Ascending aorta (tissue), 2 donors: ENCODE results near the gene TREX2. TPM values are rescaled to one million over a fixed set of nuclear protein-coding genes. Genes with fewer than 3 reads are reported as not detected.

ENCODE experiments used
- DNase-seq, 2 donors: peaks; one replicate each; pipeline ENCODE4 v3.0.0-alpha.2; 2019; ENCODE audit warnings: low spot score in 2 of 2
- H3K27ac ChIP-seq, 2 donors: fragments of 200-600 bp; sonication (generic); one replicate each; pipeline ENCODE4 v1.5.1; 2016 to 2017; ENCODE audit warnings: mild to moderate bottlenecking in 1 of 2
- H3K27me3 ChIP-seq: fragments of 200-600 bp; sonication (generic); one replicate; pipeline ENCODE4 v1.5.1; 2017
- H3K36me3 ChIP-seq, 2 donors: fragments of 200-600 bp; sonication (generic); one replicate each; pipeline ENCODE4 v1.5.1; 2016
- H3K4me1 ChIP-seq, 2 donors: fragments of 200-600 bp; sonication (generic); one replicate each; pipeline ENCODE4 v1.5.1; 2016 to 2017; ENCODE audit warnings: mild to moderate bottlenecking in 1 of 2
- H3K4me3 ChIP-seq, 2 donors: fragments of 200-600 bp; sonication (generic); one replicate each; pipeline ENCODE4 v1.5.1; 2016 to 2017; ENCODE audit warnings: mild to moderate bottlenecking in 1 of 2
- H3K9me3 ChIP-seq, 2 donors: fragments of 200-600 bp; sonication (generic); one replicate each; pipeline ENCODE4 v1.5.1; 2016
- intact Hi-C: fragments of 100-400 bp; cut with DNase I; formaldehyde crosslinking; loops from one replicate; pipeline ENCODE4 v1.15.1; 2023
- total RNA-seq: library from RNA; depleted of rRNA; stranded (reverse); fragments of >200 nt; gene quantifications from one replicate; pipeline ENCODE4 v1.1.0, GENCODE V29; 2016
- TF ChIP-seq, protein P1 (sequence below), 3 experiments: fragments of 200-600 bp in 2 of 3; fragments of 450-650 bp in 1 of 3; sonication (generic) in 2 of 3; IDR thresholded peaks; one replicate each; pipeline ENCODE4 v1.5.1; 2016 to 2019; ENCODE audit warnings: antibody characterized with exemption in 3 of 3, mild to moderate bottlenecking in 1 of 3, moderate library complexity in 1 of 3

Gene TREX2
- total RNA-seq, 1 donor from 2014 or later = 0.21 TPM

DNA sequence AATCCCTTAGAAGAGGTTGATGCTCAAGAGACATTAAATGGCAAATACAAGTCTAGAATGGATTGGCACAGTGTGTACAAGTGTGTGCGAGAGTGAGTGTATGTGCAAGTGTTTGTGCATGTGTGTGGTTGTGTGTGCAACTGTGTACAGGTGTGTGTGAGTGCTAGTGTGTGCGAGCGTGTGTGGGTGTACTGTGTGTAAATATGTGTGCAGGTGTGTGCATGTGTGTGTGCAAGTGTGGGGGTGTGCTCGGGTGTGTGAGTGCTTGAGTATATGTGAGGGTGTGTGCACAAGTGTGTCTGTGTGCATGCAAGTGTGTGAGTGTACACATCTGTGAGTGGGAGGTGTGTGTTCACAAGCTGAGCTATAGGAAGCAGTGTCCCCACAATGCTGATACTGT, 5.9 kb downstream of the TREX2 start:
- DNase-seq = no peak
- H3K9me3 ChIP-seq = no peaks in the 10 kb centered on the region
- TF ChIP-seq, protein P1, sequence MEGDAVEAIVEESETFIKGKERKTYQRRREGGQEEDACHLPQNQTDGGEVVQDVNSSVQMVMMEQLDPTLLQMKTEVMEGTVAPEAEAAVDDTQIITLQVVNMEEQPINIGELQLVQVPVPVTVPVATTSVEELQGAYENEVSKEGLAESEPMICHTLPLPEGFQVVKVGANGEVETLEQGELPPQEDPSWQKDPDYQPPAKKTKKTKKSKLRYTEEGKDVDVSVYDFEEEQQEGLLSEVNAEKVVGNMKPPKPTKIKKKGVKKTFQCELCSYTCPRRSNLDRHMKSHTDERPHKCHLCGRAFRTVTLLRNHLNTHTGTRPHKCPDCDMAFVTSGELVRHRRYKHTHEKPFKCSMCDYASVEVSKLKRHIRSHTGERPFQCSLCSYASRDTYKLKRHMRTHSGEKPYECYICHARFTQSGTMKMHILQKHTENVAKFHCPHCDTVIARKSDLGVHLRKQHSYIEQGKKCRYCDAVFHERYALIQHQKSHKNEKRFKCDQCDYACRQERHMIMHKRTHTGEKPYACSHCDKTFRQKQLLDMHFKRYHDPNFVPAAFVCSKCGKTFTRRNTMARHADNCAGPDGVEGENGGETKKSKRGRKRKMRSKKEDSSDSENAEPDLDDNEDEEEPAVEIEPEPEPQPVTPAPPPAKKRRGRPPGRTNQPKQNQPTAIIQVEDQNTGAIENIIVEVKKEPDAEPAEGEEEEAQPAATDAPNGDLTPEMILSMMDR (IDR thresholded peaks at IDR 0.05) = no peak
- H3K4me1 ChIP-seq = no peaks in the 10 kb centered on the region
- no peak overlapping the region for H3K4me3 ChIP-seq
- no peaks in the 10 kb centered on the region for H3K27me3 ChIP-seq
- no peaks in the 10 kb centered on the region for H3K36me3 ChIP-seq
- intact Hi-C loops = loop anchor here (10.0 kb wide), 1 partner anchor 405 kb away; no protein-coding TSS in a partner anchor
- no peak overlapping the region for H3K27ac ChIP-seq

DNA sequence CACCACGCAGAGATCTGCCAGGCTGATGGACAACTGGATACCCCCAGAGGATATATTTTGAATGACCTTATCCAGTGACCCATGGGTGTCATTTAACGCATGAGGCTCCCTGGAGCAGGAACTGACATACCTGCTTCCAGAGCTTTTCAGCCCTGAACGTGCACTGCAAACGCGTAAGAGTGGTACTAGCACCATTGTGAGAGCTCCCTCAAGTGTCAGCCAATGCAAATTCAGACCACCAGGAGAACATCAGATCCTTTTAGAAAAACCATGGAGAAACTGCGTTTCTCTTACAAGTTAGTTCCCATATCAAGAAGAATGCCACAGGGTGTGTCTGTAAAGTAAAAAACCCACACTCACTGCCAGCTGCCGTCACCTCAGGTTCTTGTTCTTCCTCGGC, 7.3 kb downstream of the TREX2 start:
- H3K27ac ChIP-seq = no peak overlapping the region
- no peak overlapping the region for H3K4me3 ChIP-seq
- H3K27me3 ChIP-seq = no peaks in the 10 kb centered on the region
- no peaks in the 10 kb centered on the region for H3K36me3 ChIP-seq
- no peaks in the 10 kb centered on the region for H3K9me3 ChIP-seq
- no peaks in the 10 kb centered on the region for H3K4me1 ChIP-seq
- TF ChIP-seq, protein P1 (IDR thresholded peaks at IDR 0.05) = peak in 1 of 3 experiments; percentile 30
- intact Hi-C loops = no loop called here
- DNase-seq = no peak

DNA sequence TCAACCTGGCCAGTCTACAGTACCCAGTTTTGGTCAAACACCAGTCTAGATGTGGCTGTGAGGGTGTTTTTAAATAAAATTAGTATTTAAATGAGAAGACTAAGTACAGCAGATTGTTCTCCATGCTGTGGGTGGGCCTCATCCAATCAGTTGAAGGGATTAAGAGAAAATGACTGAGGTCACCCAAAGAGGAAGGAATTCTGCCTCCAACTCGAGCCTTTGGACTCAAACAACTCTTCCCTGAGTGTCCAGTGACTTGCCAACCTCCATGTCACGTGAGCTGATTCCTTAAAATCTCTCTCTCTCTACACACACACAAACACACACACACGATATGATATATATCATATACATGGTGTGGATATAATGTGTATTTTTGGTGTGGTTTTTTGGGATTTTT, 10.0 kb downstream of the TREX2 start:
- Histone ChIP-seq H3K27ac (no peak overlapping the region), H3K36me3 (no peaks in the 10 kb centered on the region), H3K4me1 (no peaks in the 10 kb centered on the region), H3K9me3 (peaks cover 0 to 3% of the 10 kb centered on the region in 2 donors), H3K4me3 (no peak overlapping the region), H3K27me3 (no peaks in the 10 kb centered on the region)
- intact Hi-C loops = no loop called here
- TF ChIP-seq, protein P1 (IDR thresholded peaks at IDR 0.05) = no peak
- DNase-seq = no peak

DNA sequence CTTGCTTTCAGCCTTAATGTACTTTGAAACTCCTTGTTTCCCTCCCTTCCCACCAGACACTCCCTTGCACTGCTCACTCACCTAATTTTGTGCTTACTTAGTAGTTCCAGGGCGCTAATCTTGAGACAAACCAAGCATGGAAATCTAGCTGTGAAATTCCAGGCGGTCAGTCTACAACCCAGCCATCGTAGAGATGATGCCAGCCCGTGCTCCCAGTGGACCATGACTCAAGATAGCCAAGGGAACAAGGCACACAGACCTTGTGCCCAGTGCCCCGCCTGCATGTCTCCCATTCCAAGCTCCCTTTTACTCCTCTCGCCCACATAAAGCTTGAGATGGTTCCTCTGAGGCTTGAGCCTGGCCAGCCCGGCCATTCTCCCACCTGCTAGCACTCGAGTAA, 11.1 kb downstream of the TREX2 start:
- Histone ChIP-seq H3K36me3 (no peaks in the 10 kb centered on the region), H3K27ac (no peak overlapping the region), H3K4me1 (no peaks in the 10 kb centered on the region), H3K27me3 (no peaks in the 10 kb centered on the region), H3K9me3 (peaks cover 0 to 7% of the 10 kb centered on the region in 2 donors), H3K4me3 (no peak overlapping the region)
- no peak for DNase-seq
- TF ChIP-seq, protein P1 (IDR thresholded peaks at IDR 0.05) = no peak
- intact Hi-C loops = no loop called here

DNA sequence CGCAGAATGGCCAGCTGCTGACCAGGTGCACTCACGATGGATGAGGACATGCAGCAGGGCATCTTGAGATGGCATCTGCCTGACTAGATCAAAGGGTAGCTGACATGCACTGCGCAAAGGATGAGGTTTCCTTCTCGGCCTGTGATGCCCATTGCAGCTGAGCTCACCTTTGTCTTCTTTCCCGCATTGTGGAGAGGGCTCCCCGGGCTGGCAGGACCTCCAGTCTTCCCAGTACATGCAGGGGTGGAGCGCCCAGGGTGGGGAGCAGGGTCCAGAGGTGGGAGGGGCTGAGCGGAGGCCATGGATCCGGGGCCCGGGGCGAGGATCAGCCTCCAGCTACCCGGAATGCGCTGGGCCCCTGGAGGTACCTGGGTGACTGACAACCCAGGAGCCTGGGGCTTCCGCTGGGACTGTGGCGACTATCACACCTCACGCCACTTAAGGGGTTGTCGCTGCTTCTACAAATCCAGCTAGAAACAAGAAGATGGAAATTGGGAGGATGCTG, 12.0 kb downstream of the TREX2 start:
- TF ChIP-seq, protein P1 (IDR thresholded peaks at IDR 0.05) = no peak

More for the DNA sequence above, 12.0 kb downstream of the TREX2 start:
- no peaks in the 10 kb centered on the region for H3K4me1 ChIP-seq
- intact Hi-C loops = no loop called here
- peaks cover 0 to 7% of the 10 kb centered on the region in 2 donors for H3K9me3 ChIP-seq
- H3K27ac ChIP-seq = no peak overlapping the region
- no peak for DNase-seq
- H3K27me3 ChIP-seq = no peaks in the 10 kb centered on the region
- H3K4me3 ChIP-seq = no peak overlapping the region
- no peaks in the 10 kb centered on the region for H3K36me3 ChIP-seq
